K562 (cell line): ENCODE data around the gene RYR1. TPM values are rescaled to one million over a fixed set of nuclear protein-coding genes. Genes with fewer than 3 reads are reported as not detected.
"Not testable (repeated sequence)": the region's sequence is repeated elsewhere in the genome, so short reads cannot be mapped to it uniquely, and the experiment has no call there.

Source experiments
- ATAC-seq: fragments of 200-7000 bp; cut with Tn5 transposase; 3 replicates; pipeline ENCODE4 v1.9.1; 2020; ENCODE audit warnings: moderate library complexity
- BruUV-seq: library from RNA; stranded (reverse); fragments of 400-500 nt; replicated peaks from 2 replicates; lab custom pipeline; 2021; lab: Mats Ljungman, UMichigan
- CTCF ChIA-PET: fragments of 300-600 bp; formaldehyde crosslinking; extraction: SDS; loops from one replicate; lab custom pipeline; 2021; ENCODE audit warnings: low intra/inter-chr PET ratio; lab: Yijun Ruan, JAX
- POLR2A ChIA-PET: fragments of 300-600, 350-650 bp; sonication (Branson Sonifier 250); formaldehyde crosslinking; extraction: SDS; loops from one replicate; lab custom pipeline; 2021; ENCODE audit warnings: antibody characterized with exemption, inconsistent platforms; lab: Yijun Ruan, JAX
- DNase-seq, 4 experiments: peaks; one replicate each; pipeline versions ENCODE4 v3.0.0 to v3.0.0-alpha.2; 2011 to 2018; ENCODE audit warnings: low spot score in 3 of 4, mixed read lengths in 3 of 4; ENCODE audit errors: extremely low read depth in 1 of 4
- FAIRE-seq: peaks from 2 replicates; lab custom pipeline; 2011; peaks lifted over from hg19 to GRCh38; lab: Jason Lieb, UNC
- H2AFZ ChIP-seq: 2 replicates; pipeline ENCODE4 v1.6.0; 2011; ENCODE audit warnings: low read depth, low read length, control low read depth, inconsistent platforms
- H3K27ac ChIP-seq: fragments of 200-600 bp; 3 replicates; pipeline ENCODE4 v1.8.0; 2011; ENCODE audit warnings: low read depth, mild to moderate bottlenecking, control low read depth, inconsistent platforms, low read length, moderate library complexity, mixed read lengths; ENCODE audit errors: extremely low read depth
- H3K27me3 ChIP-seq, 2 experiments: fragments of 300-600 bp in 1 of 2; 2 replicates in 1 of 2; 3 replicates in 1 of 2; pipeline versions ENCODE4 v1.6.0 to v1.8.0; 2011; ENCODE audit warnings: inconsistent platforms in 2 of 2, low read length in 2 of 2, mild to moderate bottlenecking in 1 of 2, mixed read lengths in 1 of 2, moderate library complexity in 1 of 2; ENCODE audit not compliant: control insufficient read depth in 2 of 2, insufficient read depth in 2 of 2
- H3K36me3 ChIP-seq: fragments of 300-600 bp; 3 replicates; pipeline ENCODE4 v1.8.0; 2011; ENCODE audit warnings: mild to moderate bottlenecking, low read length, inconsistent platforms; ENCODE audit not compliant: control insufficient read depth, insufficient read depth
- H3K4me1 ChIP-seq, 2 experiments: fragments of 200-600 bp in 1 of 2; replicated peaks in 1 of 2; 2 replicates in 1 of 2; 3 replicates in 1 of 2; pipeline versions ENCODE4 v1.5.1 to v1.8.0; 2011; ENCODE audit warnings: inconsistent platforms in 2 of 2, low read length in 2 of 2, mild to moderate bottlenecking in 1 of 2, mixed read lengths in 1 of 2, moderate library complexity in 1 of 2; ENCODE audit not compliant: control insufficient read depth in 2 of 2, insufficient read depth in 2 of 2
- H3K4me2 ChIP-seq: 2 replicates; pipeline ENCODE4 v1.6.1; 2011; ENCODE audit warnings: low read length, control low read depth, inconsistent platforms, mixed read lengths; ENCODE audit not compliant: insufficient read depth
- H3K4me3 ChIP-seq: fragments of 200-600 bp; sonication (generic), shearing (Covaris generic); 2 replicates; pipeline ENCODE4 v1.5.1; 2016; ENCODE audit warnings: control low read depth, inconsistent platforms
- H3K79me2 ChIP-seq: fragments of 200-600 bp; 3 replicates; pipeline ENCODE4 v1.8.0; 2011; ENCODE audit warnings: low read length, inconsistent platforms; ENCODE audit not compliant: control insufficient read depth, insufficient read depth
- H3K9ac ChIP-seq, 2 experiments: 2 replicates each; pipeline versions ENCODE4 v1.6.0 to v1.6.1; 2011; ENCODE audit warnings: low read depth in 2 of 2, low read length in 2 of 2, control low read depth in 1 of 2, inconsistent platforms in 1 of 2, mild to moderate bottlenecking in 1 of 2, mixed read lengths in 1 of 2; ENCODE audit not compliant: insufficient read depth in 1 of 2
- H3K9me1 ChIP-seq: one replicate; pipeline ENCODE4 v1.6.0; 2011; ENCODE audit warnings: inconsistent platforms, mild to moderate bottlenecking, low read length, moderate library complexity; ENCODE audit not compliant: control insufficient read depth, insufficient read depth
- H3K9me3 ChIP-seq: replicated peaks from 2 replicates; pipeline ENCODE4 v1.5.1; 2011; ENCODE audit warnings: low read depth, low read length, inconsistent platforms; ENCODE audit not compliant: control insufficient read depth, insufficient read depth
- H4K20me1 ChIP-seq: replicated peaks from 2 replicates; pipeline ENCODE4 v1.6.1; 2011; ENCODE audit warnings: low read length, inconsistent platforms, mixed read lengths; ENCODE audit not compliant: control insufficient read depth, insufficient read depth
- CBX5 ChIP-seq: IDR thresholded peaks from 2 replicates; pipeline ENCODE4 v1.6.1; 2014; ENCODE audit warnings: low read depth, borderline replicate concordance
- ETV6 ChIP-seq, 3 experiments: fragments of 150-350 bp in 1 of 3; sonication (generic) in 1 of 3; formaldehyde crosslinking in 1 of 3; IDR thresholded peaks; 2 replicates each; pipeline versions ENCODE4 v1.6.1 to v1.8.0; 2014 to 2022; ENCODE audit warnings: borderline replicate concordance in 2 of 3, low read depth in 2 of 3, antibody characterized with exemption in 1 of 3, low read length in 1 of 3, mild to moderate bottlenecking in 1 of 3, missing genetic modification reagents in 1 of 3
- FOXJ2 ChIP-seq: fragments of 200-800 bp; sonication (Bioruptor generic); IDR thresholded peaks from 2 replicates; pipeline ENCODE4 v1.6.1; 2016; ENCODE audit warnings: missing genetic modification characterization, missing compliant biosample characterization
- KDM1A ChIP-seq, 2 experiments: fragments of 450-650 bp; IDR thresholded peaks; 2 replicates each; pipeline ENCODE4 v1.6.1; 2016; ENCODE audit warnings: mild to moderate bottlenecking in 2 of 2
- LARP7 ChIP-seq: fragments of 450-650 bp; IDR thresholded peaks from 2 replicates; pipeline ENCODE4 v1.6.1; 2016
- MED1 ChIP-seq: sonication (generic); formaldehyde crosslinking; IDR thresholded peaks from 2 replicates; pipeline ENCODE4 v1.8.1; 2023; ENCODE audit warnings: missing genetic modification reagents, borderline replicate concordance
- NR2C2 ChIP-seq, 2 experiments: fragments of 200-800 bp in 1 of 2; sonication (Bioruptor generic) in 1 of 2; sonication (generic) in 1 of 2; formaldehyde crosslinking in 1 of 2; IDR thresholded peaks; 2 replicates each; pipeline versions ENCODE4 v1.6.1 to v1.8.0; 2016 to 2022; ENCODE audit warnings: mild to moderate bottlenecking in 1 of 2, missing compliant biosample characterization in 1 of 2, missing genetic modification characterization in 1 of 2, missing genetic modification reagents in 1 of 2
- NR3C1 ChIP-seq: sonication (generic); formaldehyde crosslinking; IDR thresholded peaks from 2 replicates; pipeline ENCODE4 v1.8.1; 2022; ENCODE audit warnings: missing genetic modification reagents
- SMAD2 ChIP-seq: fragments of 150-350 bp; IDR thresholded peaks from 2 replicates; pipeline ENCODE4 v1.6.1; 2014; ENCODE audit warnings: low read depth, mild to moderate bottlenecking, low read length
- ZBTB12 ChIP-seq: fragments of 250-450 bp; sonication (Bioruptor Pico); IDR thresholded peaks from 2 replicates; pipeline ENCODE4 v1.4.0; 2020
- ZNF143 ChIP-seq: sonication (generic); formaldehyde crosslinking; IDR thresholded peaks from 2 replicates; pipeline ENCODE4 v1.9.0; 2022; ENCODE audit warnings: mild to moderate bottlenecking, missing genetic modification reagents
- ZNF431 ChIP-seq: sonication (generic); formaldehyde crosslinking; IDR thresholded peaks from 2 replicates; pipeline ENCODE4 v1.8.0; 2022; ENCODE audit warnings: mild to moderate bottlenecking, missing genetic modification reagents
- ZNF830 ChIP-seq: fragments of 250-450 bp; sonication (Bioruptor Pico); IDR thresholded peaks from 2 replicates; pipeline ENCODE4 v1.5.0; 2021; ENCODE audit warnings: mild to moderate bottlenecking
- WGBS: fragments of 100-300 bp; shearing (Covaris generic); methylation state at CpG from one replicate; pipeline ENCODE4 v1.1.6; 2016; ENCODE audit warnings: low coverage, mixed read lengths; ENCODE audit not compliant: insufficient coverage; ENCODE audit errors: missing lambda C conversion rate; 5-methylcytosine and 5-hydroxymethylcytosine counted together
- in situ Hi-C: fragments of 300-500 bp; cut with MboI; formaldehyde crosslinking; loops from 4 replicates; pipeline ENCODE4 v1.15.0; 2018; ENCODE audit warnings: inconsistent platforms, mixed read lengths
- intact Hi-C: fragments of 100-400 bp; cut with micrococcal nuclease; formaldehyde crosslinking; loops from 2 replicates; pipeline ENCODE4 v1.14.2; 2022
- polyA plus RNA-seq, 8 experiments: library from polyadenylated mRNA; depleted of rRNA in 4 of 8; stranded (reverse) in 5 of 8; unstranded in 3 of 8; fragments of >200 nt; fragmentation: Nextera tagmentation in 2 of 8; fragmentation: Illumina TruSeq in 1 of 8; extraction: Ambion mirVana in 2 of 8; extraction: Trizol in 1 of 8; gene quantifications; 2 replicates each; pipeline versions ENCODE4 v1.2.1 to v1.2.3, GENCODE V29; 2011 to 2014; ENCODE audit warnings: inconsistent platforms in 1 of 8, missing spikeins in 1 of 8
- total RNA-seq, 7 experiments: library from RNA; depleted of rRNA in 6 of 7; stranded (reverse); fragments of >200 nt in 6 of 7; fragmentation: Illumina TruSeq in 2 of 7; extraction: Trizol in 2 of 7; gene quantifications; 2 replicates each; pipeline versions ENCODE4 v1.2.1 to v1.2.3, GENCODE V29; 2011 to 2021; ENCODE audit warnings: low replicate concordance in 1 of 7

Gene RYR1
- total and polyA plus RNA-seq, 9 of the 15 experiments (the other 6 are each of a cell fraction or from before 2014, with no cell fraction given) = 0.11 to 7.4 (median 3.7) TPM

- intact Hi-C loops = loop anchor here (10.0 kb wide), 2 partner anchors 117 to 417 kb away; partner anchors contain the start of genes MRPS12 and SARS2
- H3K9me1 ChIP-seq, H4K20me1 ChIP-seq, CTCF ChIA-PET, H3K27ac ChIP-seq, DNase-seq, H3K4me2 ChIP-seq, H3K4me3 ChIP-seq, ATAC-seq, BruUV-seq, H3K79me2 ChIP-seq, H2AFZ ChIP-seq, in situ Hi-C loops, H3K9ac ChIP-seq, H3K36me3 ChIP-seq, H3K9me3 ChIP-seq, H3K27me3 ChIP-seq, FAIRE-seq: not testable (repeated sequence)
- POLR2A ChIA-PET = interaction anchor here (0.7 kb wide), 1 partner anchor 619 kb away, joined by 3 read pairs; no protein-coding TSS in a partner anchor
- WGBS = 60% methylated on average over 1 of the region's 1 CpG
- peaks cover 6 to 19% of the 10 kb centered on the region in 2 experiments; a peak in 4 of 5 replicates for H3K4me1 ChIP-seq
Observed at GRCh38 chr19:38517980-38518379, 84.5 kb downstream of the RYR1 start.

GRCh38 chr19:38519168-38519567, 85.7 kb downstream of the RYR1 start:
- no peak overlapping the region for H3K4me2 ChIP-seq
- no peak overlapping the region for H3K4me3 ChIP-seq
- 81% methylated on average over 15 of the region's 26 CpGs for WGBS
- no peaks in the 10 kb centered on the region for H3K27me3 ChIP-seq
- BruUV-seq = no TSS peak
- no peak overlapping the region for H3K27ac ChIP-seq
- DNase-seq = no peak
- H3K9me1 ChIP-seq = no peaks in the 10 kb centered on the region
- in situ Hi-C loops = no loop called here
- no peaks in the 10 kb centered on the region for H3K9me3 ChIP-seq
- intact Hi-C loops = loop anchor here (10.0 kb wide), 2 partner anchors 116 to 416 kb away; partner anchors contain the start of genes MRPS12 and SARS2
- ChIA-PET POLR2A (interaction anchor here (0.6 to 0.7 kb wide), 2 partner anchors 513 to 812 kb away, joined by 3 to 5 read pairs; partner anchors contain the start of gene FBXO27), CTCF (no interaction called here)
- no peaks in the 10 kb centered on the region for H3K36me3 ChIP-seq
- FAIRE-seq = no peak
- H2AFZ ChIP-seq = no peak overlapping the region
- no peaks in the 10 kb centered on the region for H4K20me1 ChIP-seq
- H3K4me1 ChIP-seq = peaks cover 6 to 19% of the 10 kb centered on the region in 2 experiments; a peak in 4 of 5 replicates
- no peak for ATAC-seq
- peak overlapping the region in 1 of 2 experiments; percentile 37; a peak in 1 of 4 replicates for H3K9ac ChIP-seq
- H3K79me2 ChIP-seq = no peaks in the 10 kb centered on the region
- no peak for TF ChIP-seq ETV6 (IDR thresholded peaks at IDR 0.05; ENCODE audit: borderline replicate concordance in 1 of 2, low read depth in 2 of 2, low read length in 1 of 2)
- TF ChIP-seq ETV6 (CRISPR knock-in tag; IDR thresholded peaks at IDR 0.05; ENCODE audit: borderline replicate concordance) = no peak
- no peak for TF ChIP-seq ZBTB12 (CRISPR knock-in tag)
- no peak for TF ChIP-seq NR3C1
- no peak for TF ChIP-seq NR2C2 (CRISPR knock-in tag; IDR thresholded peaks at IDR 0.05)
- TF ChIP-seq NR2C2 (tag; IDR thresholded peaks at IDR 0.05) = no peak
- no peak for TF ChIP-seq CBX5
- TF ChIP-seq FOXJ2 (tag) = no peak
- no peak for TF ChIP-seq ZNF830
- TF ChIP-seq KDM1A (IDR thresholded peaks at IDR 0.05) = no peak
- no peak for TF ChIP-seq MED1 (CRISPR knock-in tag)
- no peak for TF ChIP-seq LARP7
- no peak for TF ChIP-seq ZNF143
- TF ChIP-seq SMAD2 = no peak
- TF ChIP-seq ZNF431 (CRISPR knock-in tag) = no peak
